ENCODE measurements around the gene EFHC1.

Gene EFHC1

GRCh38 chr6:52564856-52565255 is 144.7 kb downstream of the EFHC1 start:
- Histone ChIP-seq H3K27me3 (ENCODE audit: control insufficient read depth in 3 of 3, insufficient read depth in 3 of 3, low read depth in 1 of 3, low read length in 3 of 3) (no peaks in the 10 kb centered on the region), H3K9me3 (replicated peaks in 1 of 2; ENCODE audit: control insufficient read depth in 2 of 2, insufficient read depth in 1 of 2, low read depth in 1 of 2, low read length in 2 of 2) (no peaks in the 10 kb centered on the region), H3K4me2 (ENCODE audit: insufficient read depth, low read length, poor library complexity, severe bottlenecking) (no peak overlapping the region), H2AK5ac (ENCODE audit: low read depth, low read length) (no peak overlapping the region), H2BK12ac (ENCODE audit: low read length) (no peak overlapping the region), H3K23ac (ENCODE audit: low read depth, low read length, poor library complexity) (no peak overlapping the region), H3K14ac (ENCODE audit: low read length) (no peak overlapping the region), H2AFZ (ENCODE audit: low read length) (no peak overlapping the region), H3K4me1 (ENCODE audit: control insufficient read depth in 2 of 2, insufficient read depth in 1 of 2, low read depth in 1 of 2, low read length in 2 of 2) (peaks cover 6 to 10% of the 10 kb centered on the region in 2 donors), H3K18ac (ENCODE audit: low read length) (no peak overlapping the region), H2BK15ac (ENCODE audit: low read length) (no peak overlapping the region), H3K4me3 (ENCODE audit: low read length in 2 of 2) (no peak overlapping the region), H3K36me3 (replicated peaks in 1 of 2; ENCODE audit: control insufficient read depth in 2 of 2, insufficient read depth in 2 of 2, low read length in 2 of 2) (no peaks in the 10 kb centered on the region), H2BK120ac (ENCODE audit: low read depth, low read length) (no peak overlapping the region), H3K27ac (replicated peaks; ENCODE audit: low read length) (no peak overlapping the region), H3K4ac (ENCODE audit: low read length) (no peak overlapping the region), H4K91ac (ENCODE audit: low read depth, low read length, poor library complexity) (no peak overlapping the region), H4K8ac (ENCODE audit: low read depth, low read length) (no peak overlapping the region), H3K9ac (ENCODE audit: low read depth, low read length, poor library complexity) (no peak overlapping the region), H2BK5ac (ENCODE audit: low read length) (no peak overlapping the region), H3K79me1 (ENCODE audit: low read depth, low read length) (peaks cover 2% of the 10 kb centered on the region)
- no peak for DNase-seq (ENCODE audit: low spot score)
- no CpG with 5 or more reads among the region's 3 CpGs for WGBS, 2 donors (ENCODE audit: extremely low coverage in 2 of 2, insufficient read length in 2 of 2, insufficient replicate concordance in 1 of 2)

GRCh38 chr6:52566201-52566600 is 146.1 kb downstream of the EFHC1 start:
- Histone ChIP-seq H3K23ac (ENCODE audit: low read depth, low read length, poor library complexity) (no peak overlapping the region), H3K4me2 (ENCODE audit: insufficient read depth, low read length, poor library complexity, severe bottlenecking) (no peak overlapping the region), H3K18ac (ENCODE audit: low read length) (no peak overlapping the region), H3K9me3 (replicated peaks in 1 of 2; ENCODE audit: control insufficient read depth in 2 of 2, insufficient read depth in 1 of 2, low read depth in 1 of 2, low read length in 2 of 2) (no peaks in the 10 kb centered on the region), H4K8ac (ENCODE audit: low read depth, low read length) (no peak overlapping the region), H2BK5ac (ENCODE audit: low read length) (no peak overlapping the region), H3K4me1 (ENCODE audit: control insufficient read depth in 2 of 2, insufficient read depth in 1 of 2, low read depth in 1 of 2, low read length in 2 of 2) (peaks cover 13 to 16% of the 10 kb centered on the region in 2 donors), H3K27ac (replicated peaks; ENCODE audit: low read length) (no peak overlapping the region), H3K4ac (ENCODE audit: low read length) (no peak overlapping the region), H3K4me3 (ENCODE audit: low read length in 2 of 2) (no peak overlapping the region), H3K27me3 (ENCODE audit: control insufficient read depth in 3 of 3, insufficient read depth in 3 of 3, low read depth in 1 of 3, low read length in 3 of 3) (no peaks in the 10 kb centered on the region), H2AK5ac (ENCODE audit: low read depth, low read length) (no peak overlapping the region), H2BK15ac (ENCODE audit: low read length) (no peak overlapping the region), H2AFZ (ENCODE audit: low read length) (no peak overlapping the region), H2BK120ac (ENCODE audit: low read depth, low read length) (no peak overlapping the region), H4K91ac (ENCODE audit: low read depth, low read length, poor library complexity) (no peak overlapping the region), H3K36me3 (replicated peaks in 1 of 2; ENCODE audit: control insufficient read depth in 2 of 2, insufficient read depth in 2 of 2, low read length in 2 of 2) (no peaks in the 10 kb centered on the region), H2BK12ac (ENCODE audit: low read length) (no peak overlapping the region), H3K9ac (ENCODE audit: low read depth, low read length, poor library complexity) (no peak overlapping the region), H3K14ac (ENCODE audit: low read length) (no peak overlapping the region), H3K79me1 (ENCODE audit: low read depth, low read length) (peaks cover 2% of the 10 kb centered on the region)
- DNase-seq (ENCODE audit: low spot score): no peak
- no CpG with 5 or more reads among the region's 2 CpGs for WGBS, 2 donors (ENCODE audit: extremely low coverage in 2 of 2, insufficient read length in 2 of 2, insufficient replicate concordance in 1 of 2)

DNA sequence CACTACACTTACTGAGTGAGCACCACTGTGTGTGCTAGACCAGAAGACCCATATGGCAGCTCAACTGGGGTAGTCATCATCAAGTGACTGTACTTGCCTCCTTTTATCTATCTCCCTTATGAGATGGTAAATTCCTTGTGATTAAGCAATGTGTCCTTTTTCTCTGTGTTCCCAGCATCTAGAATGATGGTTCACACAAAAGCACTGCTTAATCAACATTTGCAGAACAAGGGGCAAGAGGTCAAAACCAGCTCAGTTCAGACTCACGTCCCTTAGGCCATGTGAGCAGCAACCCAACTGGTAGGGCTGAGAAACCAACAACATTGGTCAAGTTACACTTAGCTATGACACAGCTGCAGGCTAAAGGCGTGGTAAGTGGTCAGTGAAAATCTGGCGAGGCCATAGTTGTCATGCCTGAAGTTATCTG is 146.7 kb downstream of the EFHC1 start:
- Histone ChIP-seq H3K36me3 (replicated peaks in 1 of 2; ENCODE audit: control insufficient read depth in 2 of 2, insufficient read depth in 2 of 2, low read length in 2 of 2) (no peaks in the 10 kb centered on the region), H2BK12ac (ENCODE audit: low read length) (no peak overlapping the region), H2BK5ac (ENCODE audit: low read length) (no peak overlapping the region), H4K91ac (ENCODE audit: low read depth, low read length, poor library complexity) (no peak overlapping the region), H3K4ac (ENCODE audit: low read length) (no peak overlapping the region), H2BK15ac (ENCODE audit: low read length) (no peak overlapping the region), H3K4me2 (ENCODE audit: insufficient read depth, low read length, poor library complexity, severe bottlenecking) (no peak overlapping the region), H3K79me1 (ENCODE audit: low read depth, low read length) (peaks cover 2% of the 10 kb centered on the region), H3K9ac (ENCODE audit: low read depth, low read length, poor library complexity) (no peak overlapping the region), H3K18ac (ENCODE audit: low read length) (no peak overlapping the region), H3K27ac (replicated peaks; ENCODE audit: low read length) (no peak overlapping the region), H3K9me3 (replicated peaks in 1 of 2; ENCODE audit: control insufficient read depth in 2 of 2, insufficient read depth in 1 of 2, low read depth in 1 of 2, low read length in 2 of 2) (no peaks in the 10 kb centered on the region), H3K27me3 (ENCODE audit: control insufficient read depth in 3 of 3, insufficient read depth in 3 of 3, low read depth in 1 of 3, low read length in 3 of 3) (no peaks in the 10 kb centered on the region), H3K4me1 (ENCODE audit: control insufficient read depth in 2 of 2, insufficient read depth in 1 of 2, low read depth in 1 of 2, low read length in 2 of 2) (peaks cover 14 to 22% of the 10 kb centered on the region in 2 donors), H2AFZ (ENCODE audit: low read length) (no peak overlapping the region), H4K8ac (ENCODE audit: low read depth, low read length) (no peak overlapping the region), H2BK120ac (ENCODE audit: low read depth, low read length) (no peak overlapping the region), H3K4me3 (ENCODE audit: low read length in 2 of 2) (no peak overlapping the region), H3K14ac (ENCODE audit: low read length) (no peak overlapping the region), H2AK5ac (ENCODE audit: low read depth, low read length) (no peak overlapping the region), H3K23ac (ENCODE audit: low read depth, low read length, poor library complexity) (no peak overlapping the region)
- no CpG with 5 or more reads among the region's 3 CpGs for WGBS, 2 donors (ENCODE audit: extremely low coverage in 2 of 2, insufficient read length in 2 of 2, insufficient replicate concordance in 1 of 2)
- no peak for DNase-seq (ENCODE audit: low spot score)

DNA sequence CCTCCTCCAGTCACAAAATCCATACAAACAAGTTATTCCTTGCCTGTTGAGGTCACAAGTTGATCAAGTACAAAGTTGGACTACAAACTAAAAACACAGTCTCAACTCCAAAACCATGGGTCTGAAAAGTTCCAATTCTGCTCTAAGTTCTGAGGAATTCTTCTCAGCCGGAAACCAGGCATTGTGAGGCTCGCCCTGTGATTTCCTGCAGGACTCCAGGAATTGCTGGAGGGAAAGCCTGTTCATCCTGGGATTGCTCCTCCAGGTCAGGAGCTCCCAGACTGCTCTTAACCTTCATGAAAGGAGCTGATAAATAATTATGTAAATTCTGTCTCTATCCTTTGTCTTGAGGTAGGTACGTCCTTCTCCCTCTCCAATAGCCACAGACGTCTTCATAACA is 148.2 kb downstream of the EFHC1 start:
- peaks cover 22 to 27% of the 10 kb centered on the region in 2 donors for H3K4me1 ChIP-seq (ENCODE audit: control insufficient read depth in 2 of 2, insufficient read depth in 1 of 2, low read depth in 1 of 2, low read length in 2 of 2)
- no peak overlapping the region for H3K4me2 ChIP-seq (ENCODE audit: insufficient read depth, low read length, poor library complexity, severe bottlenecking)
- no peak overlapping the region for H3K23ac ChIP-seq (ENCODE audit: low read depth, low read length, poor library complexity)
- H3K4me3 ChIP-seq (ENCODE audit: low read length in 2 of 2): no peak overlapping the region
- DNase-seq (ENCODE audit: low spot score): no peak
- no peak overlapping the region for H2AK5ac ChIP-seq (ENCODE audit: low read depth, low read length)
- no peaks in the 10 kb centered on the region for H3K9me3 ChIP-seq (replicated peaks in 1 of 2; ENCODE audit: control insufficient read depth in 2 of 2, insufficient read depth in 1 of 2, low read depth in 1 of 2, low read length in 2 of 2)
- H4K8ac ChIP-seq (ENCODE audit: low read depth, low read length): no peak overlapping the region
- H2BK5ac ChIP-seq (ENCODE audit: low read length): no peak overlapping the region
- H3K27ac ChIP-seq (replicated peaks; ENCODE audit: low read length): no peak overlapping the region
- H2BK15ac ChIP-seq (ENCODE audit: low read length): no peak overlapping the region
- H2AFZ ChIP-seq (ENCODE audit: low read length): no peak overlapping the region
- no peak overlapping the region for H3K9ac ChIP-seq (ENCODE audit: low read depth, low read length, poor library complexity)
- H3K14ac ChIP-seq (ENCODE audit: low read length): no peak overlapping the region
- H2BK120ac ChIP-seq (ENCODE audit: low read depth, low read length): no peak overlapping the region
- no CpG with 5 or more reads among the region's 4 CpGs for WGBS, 2 donors (ENCODE audit: extremely low coverage in 2 of 2, insufficient read length in 2 of 2, insufficient replicate concordance in 1 of 2)
- H4K91ac ChIP-seq (ENCODE audit: low read depth, low read length, poor library complexity): no peak overlapping the region
- H3K79me1 ChIP-seq (ENCODE audit: low read depth, low read length): peaks cover 2% of the 10 kb centered on the region
- no peak overlapping the region for H3K4ac ChIP-seq (ENCODE audit: low read length)
- H3K18ac ChIP-seq (ENCODE audit: low read length): no peak overlapping the region
- no peak overlapping the region for H2BK12ac ChIP-seq (ENCODE audit: low read length)
- H3K27me3 ChIP-seq (ENCODE audit: control insufficient read depth in 3 of 3, insufficient read depth in 3 of 3, low read depth in 1 of 3, low read length in 3 of 3): no peaks in the 10 kb centered on the region
- no peaks in the 10 kb centered on the region for H3K36me3 ChIP-seq (replicated peaks in 1 of 2; ENCODE audit: control insufficient read depth in 2 of 2, insufficient read depth in 2 of 2, low read length in 2 of 2)
